Activated CD4-positive, alpha-beta memory T cell treated with anti-CD3 and anti-CD28 coated beads for 36 hours (primary cell): ENCODE measurements around the gene GPC5. TPM values are rescaled to one million over a fixed set of nuclear protein-coding genes. Genes with fewer than 3 reads are reported as not detected.

ENCODE experiments used
- CTCF ChIA-PET: fragments of 350-600 bp; sonication (Branson Sonifier 250); formaldehyde crosslinking; loops from one replicate; lab custom pipeline; 2021; ENCODE audit warnings: antibody characterized with exemption, inconsistent platforms; lab: Charles Lee
- POLR2A ChIA-PET: fragments of 350-600 bp; sonication (Branson Sonifier 250); formaldehyde crosslinking; loops from one replicate; lab custom pipeline; 2021; ENCODE audit warnings: antibody characterized with exemption; lab: Charles Lee
- DNase-seq: peaks from one replicate; pipeline ENCODE4 v3.0.0-alpha.2; 2020
- H3K27ac Mint-ChIP-seq: one replicate; pipeline ENCODE4 v1.8.0; 2021; ENCODE audit warnings: mixed read lengths
- H3K27me3 Mint-ChIP-seq: one replicate; pipeline ENCODE4 v1.8.0; 2021; ENCODE audit warnings: mixed read lengths
- H3K36me3 Mint-ChIP-seq: one replicate; pipeline ENCODE4 v1.8.0; 2021; ENCODE audit warnings: mixed read lengths
- H3K4me1 Mint-ChIP-seq: one replicate; pipeline ENCODE4 v1.8.0; 2021; ENCODE audit warnings: low read depth, mixed read lengths
- H3K4me3 Mint-ChIP-seq: one replicate; pipeline ENCODE4 v1.8.0; 2021; ENCODE audit warnings: mild to moderate bottlenecking, mixed read lengths
- H3K9me3 Mint-ChIP-seq: one replicate; pipeline ENCODE4 v1.8.0; 2021; ENCODE audit warnings: mixed read lengths
- intact Hi-C: fragments of 100-400 bp; cut with micrococcal nuclease; formaldehyde crosslinking; loops from one replicate; pipeline ENCODE4 v1.15.1; 2023
- total RNA-seq, 2 experiments: library from RNA; stranded (reverse); gene quantifications; one replicate each; pipeline ENCODE4 v1.2.3, GENCODE V29; 2021

GPC5 gene
- total RNA-seq, 2 experiments from 2014 or later: 0.17 to 0.29 TPM

GRCh38 chr13:91468301-91468700 lies 69.9 kb downstream of the GPC5 start:
- no peaks in the 10 kb centered on the region for H3K36me3 Mint-ChIP-seq
- no peak for DNase-seq
- POLR2A ChIA-PET: no interaction called here
- no peaks in the 10 kb centered on the region for H3K4me1 Mint-ChIP-seq
- H3K27ac Mint-ChIP-seq: no peak overlapping the region
- H3K4me3 Mint-ChIP-seq: no peak overlapping the region
- intact Hi-C loops: no loop called here
- H3K9me3 Mint-ChIP-seq: no peaks in the 10 kb centered on the region
- H3K27me3 Mint-ChIP-seq: peaks cover 3% of the 10 kb centered on the region
- CTCF ChIA-PET: no interaction called here

GRCh38 chr13:91470084-91470621 lies 71.7 kb downstream of the GPC5 start:
- no peaks in the 10 kb centered on the region for H3K9me3 Mint-ChIP-seq
- no peaks in the 10 kb centered on the region for H3K4me1 Mint-ChIP-seq
- no peak overlapping the region for H3K4me3 Mint-ChIP-seq
- no peaks in the 10 kb centered on the region for H3K36me3 Mint-ChIP-seq
- POLR2A ChIA-PET: no interaction called here
- no peak for DNase-seq
- intact Hi-C loops: no loop called here
- no peak overlapping the region for H3K27ac Mint-ChIP-seq
- CTCF ChIA-PET: no interaction called here
- peaks cover 3% of the 10 kb centered on the region for H3K27me3 Mint-ChIP-seq

- intact Hi-C loops: no loop called here
- POLR2A ChIA-PET: no interaction called here
- Mint-ChIP-seq H3K4me1 (no peaks in the 10 kb centered on the region), H3K4me3 (no peak overlapping the region), H3K36me3 (no peaks in the 10 kb centered on the region), H3K27ac (no peak overlapping the region), H3K9me3 (no peaks in the 10 kb centered on the region), H3K27me3 (peaks cover 3% of the 10 kb centered on the region)
- CTCF ChIA-PET: no interaction called here
- no peak for DNase-seq
These were observed 72.3 kb downstream of the GPC5 start for GRCh38 chr13:91470681-91471080.

- no peaks in the 10 kb centered on the region for H3K9me3 Mint-ChIP-seq
- ChIA-PET POLR2A (no interaction called here), CTCF (no interaction called here)
- no peaks in the 10 kb centered on the region for H3K27me3 Mint-ChIP-seq
- no peaks in the 10 kb centered on the region for H3K4me1 Mint-ChIP-seq
- no peak overlapping the region for H3K4me3 Mint-ChIP-seq
- intact Hi-C loops: no loop called here
- no peak overlapping the region for H3K27ac Mint-ChIP-seq
- H3K36me3 Mint-ChIP-seq: no peaks in the 10 kb centered on the region
- no peak for DNase-seq
These were observed 84.0 kb downstream of the GPC5 start for GRCh38 chr13:91482427-91482826.

- POLR2A ChIA-PET: no interaction called here
These were observed 93.6 kb downstream of the GPC5 start for GRCh38 chr13:91491980-91492379.

GRCh38 chr13:91493442-91493841 lies 95.0 kb downstream of the GPC5 start:
- Mint-ChIP-seq H3K27ac (no peak overlapping the region), H3K4me1 (no peaks in the 10 kb centered on the region), H3K27me3 (peaks cover under 1% of the 10 kb centered on the region), H3K36me3 (no peaks in the 10 kb centered on the region), H3K4me3 (no peak overlapping the region), H3K9me3 (no peaks in the 10 kb centered on the region)
- no peak for DNase-seq
- intact Hi-C loops: no loop called here
- POLR2A ChIA-PET: no interaction called here
- CTCF ChIA-PET: no interaction called here

More at GRCh38 chr13:91491980-91492379, 93.6 kb downstream of the GPC5 start:
- DNase-seq: no peak
- intact Hi-C loops: no loop called here
- Mint-ChIP-seq H3K9me3 (no peaks in the 10 kb centered on the region), H3K36me3 (no peaks in the 10 kb centered on the region), H3K4me3 (no peak overlapping the region), H3K27me3 (peaks cover 1% of the 10 kb centered on the region), H3K4me1 (no peaks in the 10 kb centered on the region), H3K27ac (no peak overlapping the region)
- CTCF ChIA-PET: no interaction called here

GRCh38 chr13:91498298-91498697 lies 99.9 kb downstream of the GPC5 start:
- intact Hi-C loops: no loop called here
- CTCF ChIA-PET: no interaction called here
- Mint-ChIP-seq H3K27me3 (no peaks in the 10 kb centered on the region), H3K4me1 (no peaks in the 10 kb centered on the region), H3K4me3 (no peak overlapping the region), H3K27ac (no peak overlapping the region), H3K9me3 (peaks cover 2% of the 10 kb centered on the region), H3K36me3 (no peaks in the 10 kb centered on the region)
- no peak for DNase-seq
- POLR2A ChIA-PET: no interaction called here

GRCh38 chr13:91504216-91504615 lies 105.8 kb downstream of the GPC5 start:
- POLR2A ChIA-PET: no interaction called here
- H3K27me3 Mint-ChIP-seq: no peaks in the 10 kb centered on the region
- intact Hi-C loops: no loop called here

GRCh38 chr13:91506759-91507158 lies 108.3 kb downstream of the GPC5 start:
- Mint-ChIP-seq H3K36me3 (no peaks in the 10 kb centered on the region), H3K4me1 (no peaks in the 10 kb centered on the region), H3K9me3 (peaks cover 2% of the 10 kb centered on the region), H3K27ac (no peak overlapping the region), H3K27me3 (no peaks in the 10 kb centered on the region), H3K4me3 (no peak overlapping the region)
- intact Hi-C loops: no loop called here
- POLR2A ChIA-PET: no interaction called here
- no peak for DNase-seq
- CTCF ChIA-PET: no interaction called here

More at GRCh38 chr13:91504216-91504615, 105.8 kb downstream of the GPC5 start:
- Mint-ChIP-seq H3K4me3 (no peak overlapping the region), H3K9me3 (peaks cover 4% of the 10 kb centered on the region), H3K27ac (no peak overlapping the region), H3K36me3 (no peaks in the 10 kb centered on the region), H3K4me1 (no peaks in the 10 kb centered on the region)
- DNase-seq: no peak
- CTCF ChIA-PET: no interaction called here

- Mint-ChIP-seq H3K4me3 (no peak overlapping the region), H3K27ac (no peak overlapping the region), H3K36me3 (no peaks in the 10 kb centered on the region), H3K4me1 (no peaks in the 10 kb centered on the region), H3K9me3 (peaks cover 2% of the 10 kb centered on the region), H3K27me3 (no peaks in the 10 kb centered on the region)
- ChIA-PET CTCF (no interaction called here), POLR2A (no interaction called here)
- DNase-seq: no peak
- intact Hi-C loops: no loop called here
These were observed 111.6 kb downstream of the GPC5 start for GRCh38 chr13:91510058-91510457.

- Mint-ChIP-seq H3K4me1 (no peaks in the 10 kb centered on the region), H3K27ac (no peak overlapping the region), H3K9me3 (no peaks in the 10 kb centered on the region), H3K27me3 (no peaks in the 10 kb centered on the region), H3K4me3 (no peak overlapping the region), H3K36me3 (no peaks in the 10 kb centered on the region)
- POLR2A ChIA-PET: no interaction called here
- CTCF ChIA-PET: no interaction called here
- DNase-seq: no peak
- intact Hi-C loops: no loop called here
These were observed 115.4 kb downstream of the GPC5 start for GRCh38 chr13:91513790-91514189.

GRCh38 chr13:91516799-91517198 lies 118.4 kb downstream of the GPC5 start:
- H3K27me3 Mint-ChIP-seq: no peaks in the 10 kb centered on the region
- DNase-seq: no peak
- ChIA-PET POLR2A (no interaction called here), CTCF (no interaction called here)
- H3K36me3 Mint-ChIP-seq: no peaks in the 10 kb centered on the region
- H3K4me3 Mint-ChIP-seq: no peak overlapping the region
- H3K4me1 Mint-ChIP-seq: no peaks in the 10 kb centered on the region
- no peaks in the 10 kb centered on the region for H3K9me3 Mint-ChIP-seq
- intact Hi-C loops: no loop called here
- no peak overlapping the region for H3K27ac Mint-ChIP-seq

- Mint-ChIP-seq H3K9me3 (no peaks in the 10 kb centered on the region), H3K36me3 (no peaks in the 10 kb centered on the region), H3K4me1 (no peaks in the 10 kb centered on the region), H3K27ac (no peak overlapping the region), H3K4me3 (no peak overlapping the region), H3K27me3 (no peaks in the 10 kb centered on the region)
- CTCF ChIA-PET: no interaction called here
- intact Hi-C loops: no loop called here
- POLR2A ChIA-PET: no interaction called here
- no peak for DNase-seq
These were observed 122.5 kb downstream of the GPC5 start for GRCh38 chr13:91520952-91521351.
